HFF-Myc (cell line): ENCODE measurements around the gene SRPX2.
A peak's percentile ranks its signal among the peaks of the same experiment; 100 is the strongest.

Source experiments
- DNase-seq: peaks from one replicate; pipeline ENCODE4 v3.0.0-alpha.2; 2011; ENCODE audit warnings: low read depth; ENCODE audit errors: extremely low read depth
- H3K4me3 ChIP-seq: replicated peaks from 2 replicates; pipeline ENCODE4 v1.5.1; 2011; ENCODE audit warnings: low read depth, mild to moderate bottlenecking, control low read depth, low read length
- TF ChIP-seq, protein P1 (sequence below): IDR thresholded peaks from 2 replicates; pipeline ENCODE4 v1.5.1; 2012; ENCODE audit warnings: mild to moderate bottlenecking, low read depth, low read length, control low read depth; ENCODE audit errors: missing control alignments

Gene SRPX2

DNA sequence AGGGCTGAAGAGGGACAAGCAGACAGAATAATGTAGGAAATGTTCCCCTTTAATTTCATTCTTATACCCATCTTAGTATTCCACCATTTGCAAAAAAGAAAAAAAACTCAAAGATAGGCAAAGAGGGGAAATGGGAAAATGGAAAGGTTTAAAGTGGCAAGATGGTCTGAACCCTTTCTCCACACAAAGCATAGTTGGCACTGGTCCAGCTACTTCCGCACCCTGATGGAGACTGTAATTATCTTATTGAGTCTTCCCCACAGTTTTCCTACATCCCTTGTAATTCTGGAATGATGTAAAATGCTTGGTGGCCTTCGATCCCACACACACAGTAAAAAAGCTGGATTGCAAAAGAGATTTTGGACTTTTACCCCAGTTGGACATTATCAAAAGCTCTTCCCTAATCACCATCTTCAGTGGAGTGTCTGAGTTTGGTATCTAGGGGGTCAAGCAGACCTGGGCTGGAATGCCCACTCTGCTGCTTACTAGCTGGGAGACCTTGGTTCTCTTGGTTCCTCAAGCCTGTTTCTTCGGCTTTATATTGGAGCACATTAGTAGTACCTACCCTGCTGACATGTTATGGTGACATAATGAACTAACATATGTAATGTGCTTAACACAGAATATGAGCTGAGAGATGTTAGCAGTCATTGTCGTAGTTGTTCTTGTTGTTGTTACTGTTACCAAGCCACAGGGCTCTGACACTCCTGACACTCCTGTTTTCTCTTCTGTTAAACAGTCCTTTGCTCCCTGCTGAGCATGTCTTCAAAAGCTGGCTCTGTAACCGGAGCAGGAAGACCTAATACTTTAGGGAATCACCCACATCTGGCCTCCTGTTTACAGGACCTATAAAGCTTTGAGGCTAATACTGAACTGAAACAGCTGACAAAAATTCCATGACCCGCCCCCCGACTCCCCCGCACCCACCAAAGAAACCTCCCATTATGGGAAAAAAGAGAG lies 4.7 kb downstream of the SRPX2 start:
- peak; percentile 52 for DNase-seq
- H3K4me3 ChIP-seq: no peak overlapping the region
- TF ChIP-seq, protein P1, sequence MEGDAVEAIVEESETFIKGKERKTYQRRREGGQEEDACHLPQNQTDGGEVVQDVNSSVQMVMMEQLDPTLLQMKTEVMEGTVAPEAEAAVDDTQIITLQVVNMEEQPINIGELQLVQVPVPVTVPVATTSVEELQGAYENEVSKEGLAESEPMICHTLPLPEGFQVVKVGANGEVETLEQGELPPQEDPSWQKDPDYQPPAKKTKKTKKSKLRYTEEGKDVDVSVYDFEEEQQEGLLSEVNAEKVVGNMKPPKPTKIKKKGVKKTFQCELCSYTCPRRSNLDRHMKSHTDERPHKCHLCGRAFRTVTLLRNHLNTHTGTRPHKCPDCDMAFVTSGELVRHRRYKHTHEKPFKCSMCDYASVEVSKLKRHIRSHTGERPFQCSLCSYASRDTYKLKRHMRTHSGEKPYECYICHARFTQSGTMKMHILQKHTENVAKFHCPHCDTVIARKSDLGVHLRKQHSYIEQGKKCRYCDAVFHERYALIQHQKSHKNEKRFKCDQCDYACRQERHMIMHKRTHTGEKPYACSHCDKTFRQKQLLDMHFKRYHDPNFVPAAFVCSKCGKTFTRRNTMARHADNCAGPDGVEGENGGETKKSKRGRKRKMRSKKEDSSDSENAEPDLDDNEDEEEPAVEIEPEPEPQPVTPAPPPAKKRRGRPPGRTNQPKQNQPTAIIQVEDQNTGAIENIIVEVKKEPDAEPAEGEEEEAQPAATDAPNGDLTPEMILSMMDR: no peak

DNA sequence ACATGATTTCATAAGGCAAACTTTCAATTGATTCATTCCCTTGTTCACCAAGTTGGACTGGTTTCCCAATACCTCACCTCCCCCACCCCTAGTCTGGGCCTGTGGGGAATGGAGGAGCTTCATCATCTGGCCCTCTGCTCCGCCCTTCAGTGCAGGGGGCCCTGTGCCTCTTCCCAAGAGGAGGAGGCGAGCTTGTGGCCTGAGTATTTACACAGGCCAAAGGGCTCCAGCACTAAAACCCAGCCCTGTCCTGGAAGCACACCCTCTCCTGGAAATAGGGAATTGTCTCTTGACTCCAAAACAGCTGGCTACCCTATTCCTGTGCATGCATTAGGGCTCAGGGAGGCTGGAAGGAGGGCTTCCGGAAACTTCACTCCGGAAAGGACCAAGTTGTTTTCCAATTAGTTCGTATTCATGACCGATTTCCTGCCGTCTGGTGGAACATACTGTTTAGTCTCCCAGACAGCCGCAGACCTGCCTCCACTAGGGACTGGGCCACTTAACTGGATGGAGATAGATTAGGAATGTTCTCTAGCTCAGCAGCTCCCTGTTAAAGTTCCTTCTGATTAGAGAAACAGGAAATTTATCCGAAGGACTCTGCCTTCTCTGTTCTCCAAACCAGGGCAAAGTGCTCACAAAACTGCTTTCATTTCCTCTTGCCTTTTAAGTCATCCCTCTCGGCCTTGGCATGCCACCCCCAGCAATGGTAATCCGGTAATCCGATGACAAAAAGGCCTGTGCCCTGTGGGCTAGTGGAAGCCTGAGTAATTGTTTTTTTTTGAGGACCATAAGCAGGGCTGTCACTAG lies 5.8 kb downstream of the SRPX2 start:
- TF ChIP-seq, protein P1: no peak
- H3K4me3 ChIP-seq: peak overlapping the region; percentile 9; the same call in 1 of the 2 replicates
- DNase-seq: peak; percentile 52

DNA sequence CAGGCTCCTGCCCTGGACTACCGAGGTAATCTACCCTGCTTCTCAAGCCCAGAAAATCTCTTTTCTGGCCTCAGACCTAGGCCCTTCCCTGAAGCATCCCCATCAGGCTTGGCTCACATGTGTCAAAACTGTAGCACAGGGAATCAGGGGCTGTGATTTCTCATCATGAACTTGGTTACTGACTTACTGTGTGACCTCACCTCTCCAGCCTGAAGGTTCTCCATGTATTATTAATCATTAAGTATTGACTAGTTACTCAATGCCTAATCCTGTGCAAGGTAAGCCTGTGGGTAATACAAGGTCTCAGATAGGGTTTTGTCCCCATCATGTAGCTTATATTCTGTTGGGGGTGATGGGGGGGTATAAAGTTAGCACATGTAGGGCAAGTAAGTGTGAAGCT lies 6.8 kb downstream of the SRPX2 start:
- TF ChIP-seq, protein P1: no peak
- no peak overlapping the region for H3K4me3 ChIP-seq
- no peak for DNase-seq

DNA sequence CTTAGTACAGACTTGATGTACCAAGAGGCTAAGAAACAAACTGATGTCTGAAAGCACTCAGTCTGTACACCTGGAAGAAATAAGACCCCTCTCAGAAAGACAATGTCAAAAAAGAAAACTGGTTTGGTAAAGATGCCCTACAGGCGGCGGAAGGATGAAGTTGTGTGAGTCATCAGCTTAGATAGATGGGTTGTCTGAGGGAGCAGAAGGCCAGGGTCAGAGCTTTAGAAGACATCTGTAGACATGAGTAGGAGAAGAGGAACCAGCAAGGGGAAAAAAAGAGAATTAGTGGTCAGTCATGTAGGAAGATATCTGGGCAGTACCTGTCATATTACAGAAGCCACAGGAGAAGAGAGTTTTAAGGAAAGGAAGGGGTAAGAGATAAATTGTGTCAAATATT lies 8.3 kb downstream of the SRPX2 start:
- TF ChIP-seq, protein P1: no peak
- no peak overlapping the region for H3K4me3 ChIP-seq
- DNase-seq: no peak

DNA sequence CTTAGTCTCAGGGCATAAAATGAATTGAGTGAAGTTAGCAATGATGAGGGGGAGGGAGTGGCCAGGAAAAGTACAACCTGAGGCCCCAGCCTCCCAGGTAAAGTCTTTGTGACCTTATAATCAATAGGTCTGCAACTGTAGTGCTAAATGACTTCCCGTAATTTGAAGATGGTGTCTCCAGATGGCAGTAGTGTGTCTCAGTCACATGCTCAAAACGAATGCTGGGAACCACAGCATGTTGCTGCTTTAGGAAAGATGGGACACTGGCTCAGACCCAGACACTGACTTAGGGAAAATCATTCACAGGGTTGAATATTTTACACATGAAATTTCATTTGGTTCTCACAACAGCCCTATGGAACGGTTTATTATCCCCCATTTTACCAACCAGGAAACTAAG lies 10.3 kb downstream of the SRPX2 start:
- TF ChIP-seq, protein P1: peak; percentile 9
- DNase-seq: no peak
- H3K4me3 ChIP-seq: no peak overlapping the region

DNA sequence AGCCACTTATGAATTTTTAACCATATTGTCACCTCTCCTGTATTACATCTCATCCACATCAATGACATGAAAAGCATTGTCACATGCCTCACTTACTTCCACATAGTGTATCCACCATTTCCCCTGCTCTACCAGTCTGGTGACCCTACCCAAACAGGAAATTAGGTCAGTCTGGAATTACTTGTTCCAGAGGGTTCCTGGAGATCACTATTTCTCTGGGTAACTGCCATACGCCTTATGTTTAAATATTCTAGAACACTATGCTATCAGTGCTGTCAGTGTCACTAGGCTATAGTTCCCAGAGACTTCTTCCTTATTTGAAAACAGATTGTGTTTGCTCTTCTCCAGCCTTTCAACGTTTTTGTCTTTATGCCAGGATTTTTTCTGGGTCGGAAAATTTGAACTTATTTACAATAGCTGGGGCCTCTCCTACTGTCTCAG lies 15.0 kb downstream of the SRPX2 start:
- TF ChIP-seq, protein P1: no peak
- H3K4me3 ChIP-seq: no peak overlapping the region
- DNase-seq: no peak
